ENCODE data around the gene CTSZ.
"Not testable (repeated sequence)": the region's sequence is repeated elsewhere in the genome, so short reads cannot be mapped to it uniquely, and the experiment has no call there.

CTSZ gene

GRCh38 chr20:59006864-59007664, at the start of gene CTSZ:
CTSZ (minus strand) TSS chr20:59007254; CDS start chr20:59007128, 126 bp downstream.
- DNase-seq (ENCODE audit: low spot score), result peak; percentile 81

- DNase-seq (ENCODE audit: low spot score), result no peak
Measured at GRCh38 chr20:59055302-59055701, 48.2 kb upstream of the CTSZ start.

DNA sequence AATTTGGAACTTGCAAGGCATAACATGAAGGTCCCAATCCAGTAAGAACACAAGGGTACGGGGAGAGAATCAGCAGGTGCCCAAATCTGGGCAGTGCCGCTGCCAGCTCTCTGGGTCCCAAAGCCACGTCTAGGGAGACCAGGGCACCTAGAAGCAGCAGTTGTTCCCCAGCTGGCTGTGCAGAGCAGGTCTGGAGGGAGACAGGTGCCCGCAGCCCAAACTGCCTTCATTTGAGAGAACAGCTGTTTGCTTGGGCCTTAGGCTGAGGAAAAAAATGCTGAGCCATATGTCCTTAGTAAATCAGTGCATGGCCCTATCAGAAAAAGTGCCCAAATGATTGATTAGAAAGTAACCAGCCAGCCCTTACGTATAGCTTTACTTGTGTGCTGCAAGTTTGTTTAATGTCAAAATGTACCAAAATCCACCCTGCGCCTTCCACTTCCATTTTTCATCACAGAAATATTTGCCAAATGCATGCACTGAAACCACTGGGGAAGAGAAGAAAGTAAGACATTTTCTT, 44.7 kb upstream of the CTSZ start:
- DNase-seq (ENCODE audit: low spot score), result no peak

- DNase-seq (ENCODE audit: low spot score), result no peak
Measured at GRCh38 chr20:59050437-59050836, 43.4 kb upstream of the CTSZ start.

- DNase-seq (ENCODE audit: low spot score), result no peak
Measured at GRCh38 chr20:59048681-59049030, 41.6 kb upstream of the CTSZ start.

DNA sequence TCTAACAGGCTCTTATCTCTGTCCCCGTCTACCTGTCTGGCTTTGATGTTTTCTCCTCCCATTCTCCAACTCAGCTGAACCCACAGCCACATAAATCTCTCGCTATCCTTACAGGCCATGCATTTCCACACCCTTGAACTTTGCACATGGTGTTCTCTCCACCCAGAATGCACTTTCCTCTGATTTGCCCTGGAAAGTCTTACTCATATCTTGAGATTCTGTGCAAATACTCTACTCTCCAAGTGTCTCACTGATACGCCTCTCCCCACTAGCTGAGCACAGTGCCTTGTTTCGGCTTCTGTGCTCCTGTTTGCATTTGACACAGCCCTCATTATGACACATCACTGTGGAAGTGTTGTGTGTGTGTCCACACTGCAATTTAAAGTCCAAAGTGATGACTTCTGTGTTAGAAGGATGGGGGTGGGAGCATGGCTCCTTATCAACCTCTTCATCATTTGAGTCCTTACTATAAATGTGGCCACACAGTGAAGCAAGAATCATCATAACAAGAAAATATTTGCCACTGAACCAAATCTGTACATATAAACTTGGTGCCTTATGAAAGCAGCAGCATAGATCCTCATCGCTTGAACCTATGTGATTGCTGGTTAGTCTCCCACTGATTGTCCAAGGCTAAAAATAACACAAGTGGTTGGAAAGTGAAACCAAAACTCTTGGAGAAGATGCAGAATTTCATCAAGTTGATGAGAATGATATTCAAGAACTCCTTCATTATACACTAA, 41.1 kb upstream of the CTSZ start:
- DNase-seq (ENCODE audit: low spot score), result peak; percentile 50

DNA sequence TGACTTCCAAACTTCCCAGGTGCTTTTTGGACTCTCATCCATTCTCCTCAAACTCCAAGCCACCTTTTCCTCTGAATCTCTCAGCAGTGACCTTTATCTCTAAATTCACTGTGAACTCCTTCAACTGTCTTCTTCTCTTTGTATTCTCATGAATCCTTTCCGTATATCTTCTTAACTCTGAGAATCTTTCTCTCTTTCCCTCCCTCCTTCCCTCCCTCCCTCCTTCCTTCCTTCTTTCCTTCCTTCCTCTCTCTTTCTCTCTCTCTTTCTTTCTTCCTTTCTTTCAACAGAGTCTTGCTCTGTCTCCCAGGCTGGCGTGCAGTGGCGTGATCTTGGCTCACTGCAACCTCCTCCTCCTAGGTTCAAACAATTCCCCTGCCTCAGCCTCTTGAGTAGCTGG, 39.8 kb upstream of the CTSZ start:
- no peak for DNase-seq (ENCODE audit: low spot score)

- no peak for DNase-seq (ENCODE audit: low spot score)
Measured at GRCh38 chr20:59044796-59045195, 37.7 kb upstream of the CTSZ start.

DNA sequence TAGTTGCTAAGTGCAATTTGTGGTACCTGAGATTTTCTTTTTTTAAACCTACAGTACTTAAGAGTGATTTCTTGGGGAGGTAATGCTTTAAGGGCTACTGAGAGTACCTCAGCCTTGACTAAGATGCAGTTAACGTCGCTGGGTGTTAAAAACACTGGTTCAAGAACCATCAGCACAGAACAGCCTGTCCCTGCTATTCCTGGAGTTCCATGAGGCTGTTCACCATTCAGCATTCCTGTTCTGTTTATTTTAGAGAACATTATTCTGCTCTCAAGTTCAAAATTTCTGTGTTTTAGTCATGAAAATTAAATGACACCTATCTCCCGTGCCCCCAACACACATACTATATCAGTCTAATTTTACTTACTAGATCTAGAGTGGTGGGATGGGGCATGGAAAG, 37.2 kb upstream of the CTSZ start:
- DNase-seq (ENCODE audit: low spot score), result no peak

GRCh38 chr20:59043698-59044097, 36.6 kb upstream of the CTSZ start:
- peak; percentile 48 for DNase-seq (ENCODE audit: low spot score)

DNA sequence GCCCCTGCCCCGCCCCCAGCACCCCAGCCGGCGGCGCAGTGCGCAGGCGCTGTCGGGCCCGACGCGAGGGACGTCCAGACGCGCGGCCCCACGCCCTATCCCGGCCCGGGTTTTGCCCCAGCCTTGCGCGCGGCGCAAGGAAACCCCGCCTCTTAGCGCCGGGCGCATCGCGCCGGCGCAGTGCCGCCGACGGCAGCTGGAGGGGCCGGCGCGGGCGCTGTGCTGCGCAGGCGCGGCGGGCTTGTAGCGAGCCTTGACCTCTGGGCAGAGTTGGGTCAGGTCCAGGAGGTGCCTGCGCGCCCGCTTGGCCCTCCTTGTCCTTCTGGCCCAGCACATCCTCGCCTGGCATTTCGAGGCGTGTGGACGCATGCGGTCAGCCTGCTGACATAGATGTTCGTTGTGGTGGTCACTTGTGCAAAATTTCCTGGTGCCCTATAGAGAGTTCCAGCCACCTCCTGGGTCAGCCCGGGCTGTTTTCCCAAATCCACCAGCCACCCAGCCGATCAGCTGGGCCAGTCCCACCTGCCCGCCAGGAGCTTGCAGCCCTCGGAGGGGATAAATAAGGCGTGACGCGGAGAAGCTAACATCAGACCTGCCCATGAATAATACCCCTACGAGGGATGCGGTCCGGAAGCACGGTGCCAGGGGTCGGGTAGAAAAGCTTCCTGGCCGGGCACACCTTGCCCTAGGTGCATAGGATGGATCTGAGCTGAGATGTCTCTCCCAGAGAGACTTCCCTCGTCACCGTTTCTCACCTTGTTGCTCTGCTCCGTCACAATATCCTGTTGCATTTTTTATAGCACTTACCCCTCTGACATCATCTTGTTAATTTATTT, 36.0 kb upstream of the CTSZ start:
- DNase-seq (ENCODE audit: low spot score), result peak; percentile 99

GRCh38 chr20:59042151-59042795, 35.2 kb upstream of the CTSZ start, which contains the start of gene PRELID3B:
PRELID3B (minus strand) TSS chr20:59042786; CDS start chr20:59042730, 56 bp downstream.
- DNase-seq (ENCODE audit: low spot score), result peak; percentile 9

DNA sequence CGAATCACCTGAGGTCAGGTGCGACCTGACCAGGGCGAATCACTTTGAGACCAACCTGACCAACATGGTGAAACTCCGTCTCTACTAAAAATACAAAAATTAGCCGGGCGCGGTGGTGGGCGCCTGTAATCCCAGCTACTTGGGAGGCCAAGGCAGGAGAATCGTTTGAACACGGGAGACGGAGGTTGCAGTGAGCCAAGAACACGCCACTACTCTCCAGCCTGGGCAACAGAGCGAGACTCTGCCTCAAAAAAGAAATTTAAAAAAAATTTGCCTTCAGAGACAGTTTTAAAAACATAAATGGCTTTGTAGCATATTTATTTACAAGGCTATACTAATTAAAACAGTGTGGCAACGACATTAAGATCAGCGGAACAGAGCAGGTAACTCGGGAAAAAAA, 34.4 kb upstream of the CTSZ start:
- not testable (repeated sequence) for DNase-seq (ENCODE audit: low spot score)

DNA sequence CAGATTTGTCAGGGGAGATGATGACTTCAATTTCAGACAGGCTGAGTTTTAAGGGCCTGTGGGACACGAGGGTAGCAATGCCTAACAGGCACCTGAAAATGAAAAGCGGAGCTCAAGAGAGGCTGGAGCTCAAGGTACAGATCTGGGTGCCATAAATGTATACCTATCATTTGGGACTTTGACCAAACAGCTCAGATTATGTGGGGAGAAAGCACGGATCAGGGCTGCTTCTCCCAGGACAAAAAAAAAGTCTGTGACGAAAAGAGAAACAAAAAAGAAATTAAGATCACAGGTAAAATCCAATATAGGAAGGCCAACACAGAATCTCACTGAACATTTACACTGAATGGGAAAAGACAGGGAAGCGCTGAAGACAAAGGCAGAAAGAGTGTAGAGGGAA, 33.6 kb upstream of the CTSZ start:
- DNase-seq (ENCODE audit: low spot score), result no peak

DNA sequence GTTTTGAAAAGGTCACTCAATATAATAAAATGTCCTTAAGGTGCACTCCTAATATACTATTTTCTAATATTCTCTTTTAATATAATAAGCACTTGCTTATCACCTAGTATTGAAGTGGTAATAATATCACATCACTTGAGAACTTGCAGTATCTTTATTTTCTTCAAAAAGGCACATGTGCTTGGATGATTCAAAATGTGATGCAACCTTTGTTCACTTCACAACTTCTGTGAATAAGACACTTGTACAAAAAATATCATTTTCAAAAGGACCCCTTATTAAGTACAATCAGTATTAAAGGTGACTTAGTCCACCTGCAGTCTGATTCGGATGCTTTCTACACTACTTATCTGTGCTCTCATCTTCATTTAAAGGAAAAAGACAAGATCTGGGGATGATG, 32.2 kb upstream of the CTSZ start:
- no peak for DNase-seq (ENCODE audit: low spot score)

GRCh38 chr20:59037386-59037785, 30.3 kb upstream of the CTSZ start:
- DNase-seq (ENCODE audit: low spot score), result no peak

- DNase-seq (ENCODE audit: low spot score), result no peak
Measured at GRCh38 chr20:59035381-59035780, 28.3 kb upstream of the CTSZ start.

DNA sequence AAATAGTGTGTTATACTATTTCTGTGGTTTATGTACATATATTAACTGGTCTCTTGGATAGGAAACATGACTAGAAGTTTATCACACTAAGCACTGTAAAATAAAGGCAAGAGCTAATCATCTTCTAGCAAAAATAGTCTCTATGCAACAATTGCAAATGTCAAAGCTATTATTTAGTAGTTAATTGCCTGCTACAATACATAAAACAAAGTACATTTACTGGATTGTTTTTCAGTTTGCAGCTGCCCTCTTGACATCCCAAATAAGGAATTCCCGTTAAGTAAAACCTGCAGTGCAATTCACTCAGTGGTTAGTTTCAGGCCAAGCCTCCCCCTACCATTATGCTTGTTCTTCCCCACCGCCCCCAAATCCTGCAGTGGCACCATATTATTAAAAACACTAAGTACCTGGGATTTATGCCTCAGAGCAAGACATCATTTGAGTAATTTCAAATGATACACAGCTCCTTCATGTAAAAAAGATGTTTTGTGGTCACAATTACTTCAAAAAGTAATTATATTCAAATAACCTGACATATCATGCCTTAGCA, 26.6 kb upstream of the CTSZ start:
- DNase-seq (ENCODE audit: low spot score), result no peak

GRCh38 chr20:59033093-59033492, 26.0 kb upstream of the CTSZ start:
- DNase-seq (ENCODE audit: low spot score), result no peak

DNA sequence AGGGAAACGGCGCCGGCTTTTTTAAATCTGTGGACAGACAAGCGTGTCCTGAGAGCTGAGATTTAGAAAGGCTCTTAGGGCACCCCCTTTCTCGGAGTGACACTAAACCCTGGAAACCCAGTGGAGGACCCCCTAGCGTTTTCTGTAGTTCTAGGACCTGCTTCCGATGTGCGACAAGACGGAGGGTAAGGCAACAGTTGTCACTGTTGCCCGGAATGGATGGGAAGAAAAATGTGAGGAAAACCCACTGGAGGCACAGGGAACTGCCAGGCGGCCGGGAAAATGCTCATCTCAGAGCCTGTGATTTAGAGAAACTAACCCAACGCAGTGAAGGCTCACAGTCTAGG, 25.6 kb upstream of the CTSZ start:
- DNase-seq (ENCODE audit: low spot score), result peak; percentile 37

- peak; percentile 98 for DNase-seq (ENCODE audit: low spot score)
Measured at GRCh38 chr20:59032023-59032712, 25.1 kb upstream of the CTSZ start, which contains the start of gene ATP5F1E. ATP5F1E (minus strand) TSS chr20:59032335; CDS start chr20:59032251, 84 bp downstream.
